ENCODE data around the gene ACOT7. TPM values are rescaled to one million over a fixed set of nuclear protein-coding genes. Genes with fewer than 3 reads are reported as not detected.
"Not testable (repeated sequence)": the region's sequence is repeated elsewhere in the genome, so short reads cannot be mapped to it uniquely, and the experiment has no call there.

The ACOT7 gene
- total and polyA plus RNA-seq, 2 donors: 14.2 to 22.2 TPM

DNA sequence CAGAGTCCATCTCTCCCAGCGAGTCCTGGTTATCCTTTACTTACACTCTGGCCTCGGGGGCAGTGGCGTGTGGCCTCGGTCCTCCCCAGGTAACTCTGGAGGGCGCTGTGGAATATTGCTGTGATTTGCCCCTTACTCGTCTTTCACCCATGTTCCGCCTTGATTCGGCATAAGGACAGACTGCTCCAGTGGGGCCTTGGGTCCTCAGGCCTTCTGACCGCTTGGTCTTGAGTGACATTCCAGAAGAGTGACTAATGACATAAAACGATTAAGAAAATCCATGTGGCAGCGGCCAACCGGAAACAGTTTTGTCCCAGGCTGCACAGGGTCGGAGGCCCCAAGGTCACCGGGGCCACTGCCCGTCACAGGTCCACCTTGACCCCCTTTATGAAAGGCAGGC is 168.8 kb downstream of the ACOT7 start:
- no peak overlapping the region for H3K27ac ChIP-seq (ENCODE audit: low read depth in 1 of 2, low read length in 1 of 2)
- no peaks in the 10 kb centered on the region for H3K4me1 ChIP-seq (ENCODE audit: control insufficient read depth in 2 of 2, insufficient read depth in 2 of 2, low read length in 2 of 2)
- H3K9me3 ChIP-seq (ENCODE audit: control insufficient read depth in 2 of 2, insufficient read depth in 1 of 2, low read length in 1 of 2): no peaks in the 10 kb centered on the region
- H3K4me3 ChIP-seq (ENCODE audit: low read length in 2 of 2): no peak overlapping the region
- WGBS: 97% methylated on average over 15 of the region's 15 CpGs
- H3K27me3 ChIP-seq (ENCODE audit: control insufficient read depth in 2 of 2, insufficient read depth in 1 of 2, low read length in 1 of 2): no peaks in the 10 kb centered on the region
- H3K36me3 ChIP-seq (ENCODE audit: control insufficient read depth in 2 of 2, insufficient read depth in 2 of 2, low read length in 1 of 2): peaks cover 55 to 74% of the 10 kb centered on the region in 2 donors
- DNase-seq (ENCODE audit: low read depth in 6 of 9, low spot score in 9 of 9): no peak

- Histone ChIP-seq H3K27me3 (ENCODE audit: control insufficient read depth in 2 of 2, insufficient read depth in 1 of 2, low read length in 1 of 2) (no peaks in the 10 kb centered on the region), H3K4me1 (ENCODE audit: control insufficient read depth in 2 of 2, insufficient read depth in 2 of 2, low read length in 2 of 2) (no peaks in the 10 kb centered on the region), H3K36me3 (ENCODE audit: control insufficient read depth in 2 of 2, insufficient read depth in 2 of 2, low read length in 1 of 2) (peaks cover 52 to 65% of the 10 kb centered on the region in 2 donors), H3K27ac (ENCODE audit: low read depth in 1 of 2, low read length in 1 of 2) (no peak overlapping the region), H3K4me3 (ENCODE audit: low read length in 2 of 2) (no peak overlapping the region), H3K9me3 (ENCODE audit: control insufficient read depth in 2 of 2, insufficient read depth in 1 of 2, low read length in 1 of 2) (no peaks in the 10 kb centered on the region)
- DNase-seq (ENCODE audit: low read depth in 6 of 9, low spot score in 9 of 9): no peak
- 98% methylated on average over 13 of the region's 13 CpGs for WGBS
These were observed 169.9 kb downstream of the ACOT7 start for GRCh38 chr1:6223617-6224016.

- Histone ChIP-seq H3K9me3 (ENCODE audit: control insufficient read depth in 2 of 2, insufficient read depth in 1 of 2, low read length in 1 of 2) (no peaks in the 10 kb centered on the region), H3K27ac (ENCODE audit: low read depth in 1 of 2, low read length in 1 of 2) (no peak overlapping the region), H3K4me1 (ENCODE audit: control insufficient read depth in 2 of 2, insufficient read depth in 2 of 2, low read length in 2 of 2) (no peaks in the 10 kb centered on the region), H3K4me3 (ENCODE audit: low read length in 2 of 2) (no peak overlapping the region), H3K36me3 (ENCODE audit: control insufficient read depth in 2 of 2, insufficient read depth in 2 of 2, low read length in 1 of 2) (peaks cover 47 to 60% of the 10 kb centered on the region in 2 donors), H3K27me3 (ENCODE audit: control insufficient read depth in 2 of 2, insufficient read depth in 1 of 2, low read length in 1 of 2) (peaks cover 0 to 2% of the 10 kb centered on the region in 2 donors)
- 97% methylated on average over 6 of the region's 6 CpGs for WGBS
- no peak for DNase-seq (ENCODE audit: low read depth in 6 of 9, low spot score in 9 of 9)
These were observed 170.9 kb downstream of the ACOT7 start for GRCh38 chr1:6222636-6223035.

- Histone ChIP-seq H3K36me3 (ENCODE audit: control insufficient read depth in 2 of 2, insufficient read depth in 2 of 2, low read length in 1 of 2) (peaks cover 36 to 49% of the 10 kb centered on the region in 2 donors), H3K27ac (ENCODE audit: low read depth in 1 of 2, low read length in 1 of 2) (no peak overlapping the region), H3K4me1 (ENCODE audit: control insufficient read depth in 2 of 2, insufficient read depth in 2 of 2, low read length in 2 of 2) (no peaks in the 10 kb centered on the region), H3K9me3 (ENCODE audit: control insufficient read depth in 2 of 2, insufficient read depth in 1 of 2, low read length in 1 of 2) (no peaks in the 10 kb centered on the region), H3K4me3 (ENCODE audit: low read length in 2 of 2) (no peak overlapping the region), H3K27me3 (ENCODE audit: control insufficient read depth in 2 of 2, insufficient read depth in 1 of 2, low read length in 1 of 2) (peaks cover 0 to 2% of the 10 kb centered on the region in 2 donors)
- 98% methylated on average over 12 of the region's 12 CpGs for WGBS
- DNase-seq (ENCODE audit: low read depth in 6 of 9, low spot score in 9 of 9): no peak
These were observed 172.3 kb downstream of the ACOT7 start for GRCh38 chr1:6221210-6221784.

DNA sequence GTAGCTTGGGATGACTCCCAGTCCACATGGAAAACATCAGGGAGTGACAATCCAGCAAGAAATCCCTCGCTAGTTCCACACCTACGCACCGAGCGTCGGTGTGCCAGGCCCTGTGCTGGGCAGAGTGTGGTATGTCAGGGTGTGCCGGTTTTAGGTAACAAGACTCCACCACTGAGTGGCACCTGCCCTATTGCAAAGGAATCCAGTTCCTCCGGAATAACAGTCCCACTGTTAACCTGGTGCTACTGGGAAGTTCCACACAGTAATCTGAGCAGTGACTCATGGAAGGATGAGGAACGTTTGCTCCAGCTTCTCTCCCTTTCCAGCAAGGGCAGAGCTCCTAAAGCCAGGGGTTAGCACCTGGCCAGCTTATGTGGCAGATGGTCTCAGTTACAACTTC is 173.3 kb downstream of the ACOT7 start:
- Histone ChIP-seq H3K27me3 (ENCODE audit: control insufficient read depth in 2 of 2, insufficient read depth in 1 of 2, low read length in 1 of 2) (peaks cover 0 to 2% of the 10 kb centered on the region in 2 donors), H3K4me1 (ENCODE audit: control insufficient read depth in 2 of 2, insufficient read depth in 2 of 2, low read length in 2 of 2) (no peaks in the 10 kb centered on the region), H3K9me3 (ENCODE audit: control insufficient read depth in 2 of 2, insufficient read depth in 1 of 2, low read length in 1 of 2) (no peaks in the 10 kb centered on the region), H3K36me3 (ENCODE audit: control insufficient read depth in 2 of 2, insufficient read depth in 2 of 2, low read length in 1 of 2) (peaks cover 29 to 40% of the 10 kb centered on the region in 2 donors), H3K27ac (ENCODE audit: low read depth in 1 of 2, low read length in 1 of 2) (no peak overlapping the region), H3K4me3 (ENCODE audit: low read length in 2 of 2) (no peak overlapping the region)
- DNase-seq (ENCODE audit: low read depth in 6 of 9, low spot score in 9 of 9): no peak
- 93% methylated on average over 8 of the region's 8 CpGs for WGBS

DNA sequence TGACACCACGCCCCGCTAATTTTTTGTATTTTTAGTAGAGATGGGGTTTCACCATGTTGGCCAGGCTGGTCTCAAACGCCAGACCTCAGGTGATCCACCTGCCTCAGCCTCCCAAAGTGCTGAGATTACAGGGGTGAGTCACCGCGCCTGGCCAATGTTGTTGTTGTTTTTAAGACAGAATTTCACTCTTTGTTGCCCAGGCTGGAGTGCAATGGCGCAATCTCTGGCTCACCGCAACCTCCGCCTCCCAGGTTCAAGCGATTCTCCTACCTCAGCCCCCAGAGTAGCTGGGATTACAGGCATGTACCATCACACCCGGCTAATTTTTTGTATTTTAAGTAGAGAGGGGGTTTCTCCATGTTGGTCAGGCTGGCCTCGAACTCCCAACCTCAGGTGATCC is 173.9 kb downstream of the ACOT7 start:
- H3K9me3 ChIP-seq (ENCODE audit: control insufficient read depth in 2 of 2, insufficient read depth in 1 of 2, low read length in 1 of 2); DNase-seq (ENCODE audit: low read depth in 6 of 9, low spot score in 9 of 9); H3K4me3 ChIP-seq (ENCODE audit: low read length in 2 of 2); H3K27me3 ChIP-seq (ENCODE audit: control insufficient read depth in 2 of 2, insufficient read depth in 1 of 2, low read length in 1 of 2); H3K27ac ChIP-seq (ENCODE audit: low read depth in 1 of 2, low read length in 1 of 2); H3K4me1 ChIP-seq (ENCODE audit: control insufficient read depth in 2 of 2, insufficient read depth in 2 of 2, low read length in 2 of 2): not testable (repeated sequence)
- WGBS: 91% methylated on average over 11 of the region's 11 CpGs
- peaks cover 23 to 34% of the 10 kb centered on the region in 2 donors for H3K36me3 ChIP-seq (ENCODE audit: control insufficient read depth in 2 of 2, insufficient read depth in 2 of 2, low read length in 1 of 2)

- Histone ChIP-seq H3K27ac (ENCODE audit: low read depth in 1 of 2, low read length in 1 of 2) (no peak overlapping the region), H3K4me3 (ENCODE audit: low read length in 2 of 2) (no peak overlapping the region), H3K36me3 (ENCODE audit: control insufficient read depth in 2 of 2, insufficient read depth in 2 of 2, low read length in 1 of 2) (peaks cover 13 to 25% of the 10 kb centered on the region in 2 donors)
These were observed 175.0 kb downstream of the ACOT7 start for GRCh38 chr1:6218375-6219164.

More at GRCh38 chr1:6218375-6219164, 175.0 kb downstream of the ACOT7 start:
- no peak for DNase-seq (ENCODE audit: low read depth in 6 of 9, low spot score in 9 of 9)
- peaks cover 4 to 5% of the 10 kb centered on the region in 2 donors for H3K27me3 ChIP-seq (ENCODE audit: control insufficient read depth in 2 of 2, insufficient read depth in 1 of 2, low read length in 1 of 2)
- 93% methylated on average over 16 of the region's 16 CpGs for WGBS
- H3K9me3 ChIP-seq (ENCODE audit: control insufficient read depth in 2 of 2, insufficient read depth in 1 of 2, low read length in 1 of 2): no peaks in the 10 kb centered on the region
- no peaks in the 10 kb centered on the region for H3K4me1 ChIP-seq (ENCODE audit: control insufficient read depth in 2 of 2, insufficient read depth in 2 of 2, low read length in 2 of 2)

Other genes starting within 250 kb of the ACOT7 start
- 0.28 TPM for gene CHD5, start 213.4 kb downstream of the ACOT7 start, total RNA-seq
- 0.98 TPM for gene CHD5, start 213.4 kb downstream of the ACOT7 start, polyA plus RNA-seq
- 428 TPM for gene RPL22, start 194.2 kb downstream of the ACOT7 start, total RNA-seq
- gene RPL22, start 194.2 kb downstream of the ACOT7 start, polyA plus RNA-seq: 1,043 TPM
- 3.0 TPM for gene RNF207, start 187.6 kb downstream of the ACOT7 start, total RNA-seq
- 18.8 TPM for gene RNF207, start 187.6 kb downstream of the ACOT7 start, polyA plus RNA-seq
- 29.6 TPM for gene ICMT, start 157.8 kb downstream of the ACOT7 start, total RNA-seq
- gene ICMT, start 157.8 kb downstream of the ACOT7 start, polyA plus RNA-seq: 21.3 TPM
- gene HES3, start 149.6 kb downstream of the ACOT7 start, total RNA-seq: 0.99 TPM
- gene HES3, start 149.6 kb downstream of the ACOT7 start, polyA plus RNA-seq: not detected
- 1.7 TPM for gene GPR153, start 132.7 kb downstream of the ACOT7 start, total RNA-seq
- gene GPR153, start 132.7 kb downstream of the ACOT7 start, polyA plus RNA-seq: 5.6 TPM
- 0.24 TPM for gene HES2, start 26.2 kb upstream of the ACOT7 start, total RNA-seq
- gene HES2, start 26.2 kb upstream of the ACOT7 start, polyA plus RNA-seq: 2.2 TPM
- 1.0 TPM for gene ESPN, start 31.0 kb upstream of the ACOT7 start, total RNA-seq
- 11.8 TPM for gene ESPN, start 31.0 kb upstream of the ACOT7 start, polyA plus RNA-seq
- 29.1 TPM for gene TNFRSF25, start 72.4 kb upstream of the ACOT7 start, total RNA-seq
- 51.6 TPM for gene TNFRSF25, start 72.4 kb upstream of the ACOT7 start, polyA plus RNA-seq
- 2.4 TPM for gene PLEKHG5, start 97.9 kb upstream of the ACOT7 start, total RNA-seq
- 4.6 TPM for gene PLEKHG5, start 97.9 kb upstream of the ACOT7 start, polyA plus RNA-seq
- gene NOL9, start 160.7 kb upstream of the ACOT7 start, total RNA-seq: 11.1 TPM
- 8.6 TPM for gene NOL9, start 160.7 kb upstream of the ACOT7 start, polyA plus RNA-seq
- not detected for gene TAS1R1, start 161.5 kb upstream of the ACOT7 start, total RNA-seq
- gene TAS1R1, start 161.5 kb upstream of the ACOT7 start, polyA plus RNA-seq: not detected
- gene ZBTB48, start 186.2 kb upstream of the ACOT7 start, total RNA-seq: 30.7 TPM
- 124 TPM for gene ZBTB48, start 186.2 kb upstream of the ACOT7 start, polyA plus RNA-seq
- gene KLHL21, start 209.1 kb upstream of the ACOT7 start, total RNA-seq: 8.0 TPM
- 13.6 TPM for gene KLHL21, start 209.1 kb upstream of the ACOT7 start, polyA plus RNA-seq
- 3.5 TPM for gene PHF13, start 220.0 kb upstream of the ACOT7 start, total RNA-seq
- gene PHF13, start 220.0 kb upstream of the ACOT7 start, polyA plus RNA-seq: 11.4 TPM
- gene THAP3, start 231.1 kb upstream of the ACOT7 start, total RNA-seq: 17.6 TPM
- gene THAP3, start 231.1 kb upstream of the ACOT7 start, polyA plus RNA-seq: 22.2 TPM